GM19328 (cell line): ENCODE measurements around the gene SPDYA.
A peak's percentile ranks its signal among the peaks of the same experiment; 100 is the strongest.

Experiments
- ATAC-seq: cut with Tn5 transposase; IDR thresholded peaks from one replicate; pipeline ENCODE4 v1.9.1; 2021; ENCODE audit warnings: mild to moderate bottlenecking, moderate library complexity; ENCODE audit not compliant: unreplicated experiment

Gene SPDYA

DNA sequence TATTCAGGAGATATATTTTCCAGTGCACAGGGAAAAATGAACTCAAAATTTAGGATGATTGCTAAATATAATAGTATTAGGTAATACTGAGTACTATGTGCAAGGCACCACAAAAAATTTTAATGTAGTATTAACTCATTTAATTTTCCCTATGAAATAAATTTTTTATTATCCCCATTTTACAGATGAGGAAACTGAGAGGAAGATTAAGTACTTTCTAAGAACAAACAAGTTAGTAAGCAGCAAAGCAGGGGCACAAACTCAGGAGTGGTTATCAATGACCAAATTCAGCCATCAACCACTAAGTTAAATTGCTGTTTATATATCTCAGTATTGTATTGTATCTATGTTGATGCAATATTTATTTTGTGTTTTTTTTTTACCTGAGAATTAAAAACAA is 14.2 kb downstream of the SPDYA start:
- no peak for ATAC-seq

GRCh38 chr2:28828382-28828781 is 17.7 kb downstream of the SPDYA start:
- no peak for ATAC-seq

GRCh38 chr2:28833740-28834470 is 23.3 kb downstream of the SPDYA start:
- no peak for ATAC-seq

- no peak for ATAC-seq
These were observed 25.1 kb downstream of the SPDYA start for GRCh38 chr2:28835781-28836180.

DNA sequence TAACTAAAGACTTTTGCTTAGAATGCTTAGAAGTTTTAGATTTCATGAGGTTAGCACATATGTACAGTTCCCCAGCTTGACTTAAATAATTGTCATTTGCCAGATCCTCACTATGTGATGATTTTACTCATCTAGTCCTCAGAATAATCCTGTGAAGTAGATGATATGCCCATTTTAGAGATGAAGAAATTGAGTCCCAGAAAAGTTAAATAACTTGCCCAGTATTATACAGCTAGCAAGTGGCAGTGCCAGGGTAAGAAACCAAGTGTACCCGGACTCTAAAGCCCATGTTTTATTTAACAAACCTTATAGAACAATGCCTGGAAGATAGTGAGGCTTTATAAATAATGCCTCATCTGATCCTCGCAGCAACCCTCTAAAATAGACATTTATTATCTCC is 28.3 kb downstream of the SPDYA start:
- ATAC-seq = no peak

- ATAC-seq = no peak
These were observed 31.4 kb downstream of the SPDYA start for GRCh38 chr2:28842042-28842441.

GRCh38 chr2:28855193-28855592 is 44.6 kb downstream of the SPDYA start:
- no peak for ATAC-seq

DNA sequence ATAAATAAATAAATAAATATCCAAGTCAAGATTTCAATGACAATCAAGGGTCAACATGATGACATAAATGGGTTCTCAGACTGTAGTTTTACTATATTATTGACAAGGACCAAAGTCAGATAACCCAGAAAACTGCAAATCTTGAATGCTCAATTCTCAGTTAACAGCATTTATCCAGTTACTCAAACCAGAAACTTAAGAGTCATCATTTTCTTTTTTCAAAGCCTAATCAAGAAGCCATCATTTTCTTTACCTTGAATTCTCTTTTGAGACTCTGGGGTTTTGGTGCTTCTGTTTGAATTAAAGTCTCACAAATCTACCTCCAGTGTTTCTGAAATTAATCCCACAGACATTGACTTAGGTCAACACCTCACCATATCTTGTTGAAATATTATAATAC is 45.3 kb downstream of the SPDYA start:
- ATAC-seq = no peak

GRCh38 chr2:28868611-28869010 is 58.0 kb downstream of the SPDYA start:
- ATAC-seq = no peak

DNA sequence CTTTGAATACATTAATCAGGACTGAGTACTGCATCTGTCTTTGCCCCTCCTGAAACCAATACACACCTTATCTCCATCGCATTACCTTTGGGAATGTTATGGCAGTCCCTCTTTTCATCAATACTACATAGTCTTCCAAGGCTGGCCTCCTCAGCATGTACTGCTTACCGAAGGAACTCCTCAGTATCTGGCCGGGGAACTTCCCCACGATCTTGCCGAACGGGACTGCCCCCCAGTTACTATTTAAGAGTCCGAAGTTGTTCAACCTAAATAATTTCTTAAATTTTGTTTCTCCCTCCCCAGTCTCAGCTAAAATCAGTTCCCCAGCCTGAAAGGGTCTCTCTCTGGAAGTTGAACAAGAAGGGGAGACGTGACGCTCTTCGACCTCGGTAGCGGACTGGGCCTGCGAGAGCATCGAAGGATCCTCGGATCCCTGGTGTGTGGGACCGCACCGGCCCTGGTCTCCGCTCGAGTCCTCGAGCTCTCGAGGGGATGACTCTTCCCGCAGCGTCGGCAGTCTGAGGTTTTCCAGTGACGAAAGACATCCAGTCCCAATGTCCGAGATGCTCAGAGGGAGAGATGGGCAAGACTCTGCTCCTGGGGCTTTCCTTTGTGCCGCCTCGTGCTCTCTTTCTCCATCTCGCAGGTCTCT is 59.0 kb downstream of the SPDYA start:
- ATAC-seq = peak; percentile 23

GRCh38 chr2:28870146-28870891 is 59.7 kb downstream of the SPDYA start, which contains the start of gene TRMT61B:
Gene TRMT61B, minus strand, starts transcription at chr2:28870309. Its CDS starts 32 bp downstream, at chr2:28870277.
- ATAC-seq = peak; percentile 94

GRCh38 chr2:28871620-28872019 is 61.0 kb downstream of the SPDYA start:
- ATAC-seq = no peak

DNA sequence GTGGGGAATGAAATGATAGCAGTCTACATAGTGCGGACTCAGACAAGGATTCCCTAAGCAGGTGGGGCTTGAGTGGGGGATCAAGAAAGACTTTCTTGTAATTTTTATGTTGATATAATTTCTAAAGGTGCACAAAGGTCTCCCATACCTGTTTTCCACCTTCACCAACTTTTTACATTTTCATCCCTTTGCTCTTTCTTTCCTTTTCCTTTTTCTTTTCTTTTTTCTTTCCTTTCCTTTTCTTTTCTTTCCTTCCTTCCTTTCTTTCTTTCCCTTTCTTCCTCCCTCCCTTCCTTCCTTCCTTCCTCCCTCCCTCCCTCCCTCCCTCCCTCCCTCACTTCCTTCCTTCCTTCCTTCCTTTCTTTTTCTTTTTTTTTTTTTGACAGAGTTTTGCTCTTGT is 69.6 kb downstream of the SPDYA start:
- ATAC-seq = no peak

GRCh38 chr2:28893488-28893887 is 82.9 kb downstream of the SPDYA start:
- ATAC-seq = no peak

DNA sequence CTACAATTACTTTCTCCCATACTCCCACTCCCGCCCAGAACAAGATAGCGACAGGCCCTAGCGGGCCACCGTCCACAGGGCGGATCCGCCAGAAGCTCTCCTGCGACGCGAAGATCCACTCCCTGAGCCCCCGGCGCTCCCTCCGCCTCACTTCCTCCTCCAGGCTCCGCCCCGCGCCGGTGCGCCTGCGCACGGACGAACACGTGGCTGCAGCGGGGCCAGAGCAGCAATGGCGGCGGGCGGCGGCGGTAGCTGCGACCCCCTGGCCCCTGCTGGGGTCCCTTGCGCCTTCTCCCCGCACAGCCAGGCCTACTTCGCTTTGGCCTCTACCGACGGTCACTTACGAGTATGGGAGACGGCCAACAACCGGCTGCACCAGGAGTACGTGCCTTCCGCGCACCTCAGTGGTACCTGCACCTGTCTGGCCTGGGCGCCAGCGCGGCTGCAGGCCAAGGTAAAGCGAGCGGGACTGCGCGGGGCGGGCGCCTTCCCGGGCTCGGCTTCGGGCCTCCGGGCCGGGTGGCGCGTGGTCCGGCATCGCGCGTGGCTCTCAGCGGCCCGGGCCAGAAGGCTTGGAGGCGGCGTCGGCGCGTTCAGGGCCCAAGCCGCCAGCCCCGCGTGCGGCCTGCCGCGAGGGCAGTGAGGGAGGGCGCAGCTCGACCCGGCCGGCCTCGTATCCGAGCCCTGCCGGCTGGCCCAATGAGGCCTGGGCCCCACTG is 84.0 kb downstream of the SPDYA start, which contains the start of gene WDR43:
WDR43 (plus strand) TSS at position 198 of the 719 bp plus-strand sequence; CDS start at position 230, 32 bp downstream.
- peak; percentile 87 for ATAC-seq

GRCh38 chr2:28895189-28895893 is 84.7 kb downstream of the SPDYA start:
- peak; percentile 17 for ATAC-seq

DNA sequence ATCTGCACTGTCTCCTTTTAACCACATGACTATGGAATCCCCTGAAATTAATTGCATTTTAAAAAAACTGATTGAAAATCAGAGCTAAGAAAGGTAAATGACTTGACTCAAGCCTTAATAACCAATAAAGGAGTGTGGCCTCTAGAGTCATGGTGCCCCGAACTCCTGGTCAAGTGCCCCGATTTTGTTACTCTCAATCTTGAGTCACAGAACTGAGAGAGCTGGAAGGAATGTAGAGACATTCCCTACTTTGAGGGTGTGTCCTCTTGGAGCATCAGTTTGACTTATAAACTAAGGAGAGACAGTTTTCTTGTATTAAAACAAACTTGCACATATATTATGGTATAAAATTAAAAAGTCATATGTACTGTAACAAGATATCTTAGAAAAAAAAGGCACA is 86.3 kb downstream of the SPDYA start:
- no peak for ATAC-seq

DNA sequence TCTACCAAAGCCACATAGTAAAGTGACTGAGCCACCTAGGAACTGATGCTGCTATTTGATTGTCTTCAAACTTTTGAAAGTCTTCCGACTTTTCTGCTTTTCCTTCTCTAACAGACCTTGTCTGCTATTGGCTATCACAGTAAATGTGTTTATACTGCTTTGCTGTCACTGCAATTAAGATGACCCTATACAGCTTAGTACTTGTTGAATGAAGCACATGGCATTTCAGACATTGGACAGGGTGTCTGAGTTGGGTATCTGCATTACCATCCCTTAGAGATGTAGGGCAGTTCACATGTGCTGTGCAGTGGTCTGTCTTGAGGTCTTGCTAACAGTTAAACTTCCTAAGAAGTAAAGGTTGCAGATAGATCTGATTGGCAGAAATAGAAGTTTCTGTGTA is 87.4 kb downstream of the SPDYA start:
- ATAC-seq = no peak
